IPS-NIHi7 (cell line): ENCODE data around the gene SNCG.
"Not testable (repeated sequence)": the region's sequence is repeated elsewhere in the genome, so short reads cannot be mapped to it uniquely, and the experiment has no call there.

Experiments used
- DNase-seq: peaks from one replicate; pipeline ENCODE4 v3.0.0; 2012; ENCODE audit warnings: mixed read lengths; ENCODE audit errors: extremely low spot score

Gene SNCG

GRCh38 chr10:86958116-86958900 lies at the start of gene SNCG:
Gene SNCG (plus strand): TSS chr10:86958599. CDS start chr10:86958698, 99 bp downstream.
- DNase-seq: no peak

- DNase-seq: no peak
Measured at GRCh38 chr10:86914734-86915133, 43.7 kb upstream of the SNCG start.

GRCh38 chr10:86918022-86918471 lies 40.4 kb upstream of the SNCG start:
- no peak for DNase-seq

DNA sequence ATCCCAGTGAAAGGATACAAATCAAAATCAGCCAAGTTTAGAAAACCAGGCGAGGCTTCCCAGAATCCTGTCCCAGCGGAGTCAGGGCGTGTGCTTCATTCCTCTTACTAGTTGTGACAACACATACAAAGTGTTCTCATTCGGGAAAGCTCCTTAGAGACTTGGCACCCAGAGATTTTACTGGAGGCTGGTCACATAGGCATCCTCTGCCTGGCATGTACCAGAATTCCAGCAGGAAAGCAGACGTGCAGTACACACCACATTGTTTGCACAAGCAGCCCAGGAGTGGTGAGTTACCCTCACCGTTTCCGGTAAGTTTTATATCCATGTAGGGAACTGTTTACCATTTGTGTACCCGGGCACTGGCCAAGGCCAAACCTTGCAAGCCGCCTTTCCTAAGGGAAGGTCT lies 35.8 kb upstream of the SNCG start:
- no peak for DNase-seq

DNA sequence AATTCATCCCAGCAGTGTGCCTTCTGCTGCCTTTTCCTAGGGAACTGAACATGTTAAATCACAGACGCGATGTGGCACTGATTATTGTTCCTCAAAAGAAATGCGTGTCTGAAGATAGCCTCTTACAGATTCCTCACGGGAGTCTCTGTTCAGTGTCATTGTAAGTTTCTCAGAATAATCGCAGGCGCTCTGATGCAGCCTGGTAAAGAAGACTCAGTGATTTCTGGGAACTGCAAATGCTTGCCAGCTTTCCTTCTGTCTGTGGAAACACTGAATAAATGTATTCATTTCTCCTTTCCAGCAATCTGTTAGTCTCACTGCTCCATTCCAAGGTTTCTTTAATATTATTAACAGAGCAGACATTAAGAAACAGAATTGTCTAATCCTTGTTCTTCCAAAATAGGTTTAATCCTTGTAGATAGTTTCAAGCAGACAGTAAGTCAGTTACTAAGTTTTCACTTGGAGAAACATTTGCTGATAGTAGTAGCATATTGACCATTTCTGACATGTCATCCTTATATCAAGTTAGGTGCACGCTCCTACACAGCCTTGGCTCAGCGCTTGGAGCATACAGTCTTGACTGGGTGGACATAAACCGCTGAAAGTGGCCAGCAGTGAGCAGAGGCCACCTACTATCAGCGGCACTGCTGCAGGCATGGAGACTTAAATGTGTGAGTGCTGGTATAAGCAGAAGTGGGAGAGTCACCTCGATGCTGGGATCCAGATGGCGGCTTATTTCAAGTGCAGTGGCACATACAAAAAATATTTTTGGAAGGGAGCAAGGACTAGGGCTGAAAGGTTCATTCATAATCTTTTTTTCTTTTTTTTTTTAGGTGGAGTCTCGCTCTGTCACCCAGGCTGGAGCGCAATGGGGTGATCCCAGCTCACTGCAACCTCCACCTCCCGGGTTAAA lies 28.7 kb upstream of the SNCG start:
- no peak for DNase-seq

- DNase-seq: no peak
Measured at GRCh38 chr10:86931872-86932271, 26.5 kb upstream of the SNCG start.

DNA sequence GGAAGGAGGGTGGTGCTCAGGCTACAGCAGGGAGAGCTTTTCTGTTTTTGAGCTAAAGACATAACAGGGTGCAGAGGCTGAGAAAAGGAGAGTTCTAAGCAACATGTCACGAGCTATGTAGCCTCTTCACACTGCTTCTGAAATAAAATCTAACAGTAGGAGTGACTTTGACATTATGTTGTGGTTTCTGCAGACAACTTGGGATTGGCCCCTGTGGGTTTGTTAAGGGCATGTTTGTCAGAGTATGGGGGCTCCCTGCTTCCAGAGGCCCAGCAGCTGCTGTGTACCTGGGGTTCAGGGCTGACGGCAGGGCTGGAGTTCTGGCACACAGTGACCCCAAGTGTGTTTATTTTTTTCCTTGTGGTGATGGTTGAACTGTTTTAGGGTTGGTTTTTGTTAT lies 25.7 kb upstream of the SNCG start:
- DNase-seq: peak; percentile 8

- peak; percentile 13 for DNase-seq
Measured at GRCh38 chr10:86934162-86934711, 24.2 kb upstream of the SNCG start.

DNA sequence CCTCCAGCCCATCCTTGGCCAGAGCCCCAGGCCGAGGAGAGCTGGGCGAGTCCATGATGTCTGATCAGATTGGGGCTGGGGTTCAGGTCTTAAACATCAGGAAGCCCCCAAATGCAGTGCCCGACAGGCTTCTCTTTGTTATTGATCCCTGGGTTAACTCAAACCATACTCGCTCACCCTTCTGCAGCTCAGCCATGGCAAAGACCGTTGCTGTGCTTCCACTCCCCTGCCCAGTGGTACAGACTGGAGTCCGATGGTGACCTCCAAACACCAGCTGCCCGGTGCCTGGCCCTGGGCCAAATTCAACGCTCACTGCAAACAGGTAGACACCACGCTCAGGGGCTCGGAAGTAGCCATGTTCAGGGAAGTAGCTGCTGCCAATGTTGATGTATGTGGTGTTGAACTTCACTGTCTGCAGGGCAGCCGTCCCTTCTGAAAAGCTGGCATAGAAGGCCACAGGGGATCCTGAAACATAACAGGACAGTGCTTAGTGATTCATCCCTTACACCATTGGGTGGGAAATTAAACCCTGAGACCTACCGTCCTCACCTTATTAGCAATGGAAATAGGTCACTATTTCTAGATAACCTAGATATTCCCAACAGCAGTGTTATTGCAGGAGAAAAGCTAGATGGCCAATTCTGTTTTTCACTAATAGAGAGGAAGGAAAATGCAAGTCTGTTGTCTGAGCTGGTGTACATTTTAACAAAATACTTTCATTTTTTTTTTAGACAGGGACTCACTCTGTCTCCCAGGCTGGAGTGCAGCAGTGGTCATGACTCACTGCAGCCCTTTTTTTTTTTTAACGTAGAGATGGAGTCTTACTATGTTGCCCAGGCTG lies 21.5 kb upstream of the SNCG start:
- peak; percentile 8 for DNase-seq

- DNase-seq: peak; percentile 5
Measured at GRCh38 chr10:86937502-86938154, 20.8 kb upstream of the SNCG start.

DNA sequence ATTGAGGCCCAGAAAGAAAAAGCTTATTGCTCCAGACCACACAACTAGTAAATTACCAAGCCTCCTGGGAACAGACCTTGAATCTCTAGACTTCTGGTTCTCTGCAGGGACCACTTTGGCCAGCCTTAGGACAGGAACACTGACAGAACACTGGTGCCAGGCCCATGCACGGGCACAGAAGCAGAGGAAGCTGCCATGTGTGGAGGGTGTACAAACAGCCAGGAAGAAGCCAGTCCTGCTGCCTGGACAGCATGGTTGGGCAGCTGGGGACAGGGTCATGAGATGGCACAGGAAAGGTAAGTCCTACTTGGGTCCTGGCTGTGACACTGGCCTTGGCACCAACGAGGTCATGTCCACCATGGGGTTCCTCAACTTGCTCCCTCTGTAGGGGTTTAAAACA lies 20.1 kb upstream of the SNCG start:
- peak; percentile 5 for DNase-seq

GRCh38 chr10:86940076-86940475 lies 18.3 kb upstream of the SNCG start:
- not testable (repeated sequence) for DNase-seq

DNA sequence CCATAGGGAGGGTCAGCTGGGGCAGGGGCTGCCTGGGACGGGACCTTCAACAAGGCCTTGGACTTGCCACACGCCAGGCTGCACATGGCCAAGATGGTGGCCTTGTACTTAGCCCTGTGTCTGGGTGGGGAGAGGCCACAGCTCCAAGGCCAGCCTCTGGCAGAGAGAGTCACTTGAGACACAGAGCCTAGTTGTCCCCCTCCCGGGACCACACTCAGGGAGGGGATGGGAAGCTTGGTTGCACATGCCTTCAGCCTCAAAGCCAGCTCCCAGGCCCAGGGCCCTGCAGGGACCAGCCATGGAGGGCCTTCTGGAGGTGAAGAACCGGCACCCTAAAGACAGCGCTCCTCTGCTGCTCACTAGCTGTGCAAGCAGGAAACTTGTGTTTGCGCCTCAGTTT lies 17.7 kb upstream of the SNCG start:
- no peak for DNase-seq

DNA sequence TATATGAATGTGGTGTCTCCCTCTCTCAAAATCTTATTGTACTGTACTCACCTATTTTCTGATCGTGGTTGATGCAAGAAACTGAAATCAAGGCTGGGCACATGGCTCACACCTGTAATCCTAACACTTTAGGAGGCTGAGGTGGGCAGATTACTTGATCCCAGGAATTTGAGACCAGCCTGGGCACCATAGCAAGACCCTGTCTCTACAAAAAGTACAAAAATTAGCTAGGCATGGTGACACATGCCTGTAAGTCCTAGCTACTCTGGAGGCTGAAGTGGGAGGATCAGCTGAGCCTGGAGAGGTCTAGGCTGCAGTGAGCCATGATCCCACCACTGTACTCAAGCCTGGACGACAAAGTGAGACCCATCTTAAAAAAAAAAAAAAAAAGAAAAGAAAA lies 17.0 kb upstream of the SNCG start:
- DNase-seq: no peak

DNA sequence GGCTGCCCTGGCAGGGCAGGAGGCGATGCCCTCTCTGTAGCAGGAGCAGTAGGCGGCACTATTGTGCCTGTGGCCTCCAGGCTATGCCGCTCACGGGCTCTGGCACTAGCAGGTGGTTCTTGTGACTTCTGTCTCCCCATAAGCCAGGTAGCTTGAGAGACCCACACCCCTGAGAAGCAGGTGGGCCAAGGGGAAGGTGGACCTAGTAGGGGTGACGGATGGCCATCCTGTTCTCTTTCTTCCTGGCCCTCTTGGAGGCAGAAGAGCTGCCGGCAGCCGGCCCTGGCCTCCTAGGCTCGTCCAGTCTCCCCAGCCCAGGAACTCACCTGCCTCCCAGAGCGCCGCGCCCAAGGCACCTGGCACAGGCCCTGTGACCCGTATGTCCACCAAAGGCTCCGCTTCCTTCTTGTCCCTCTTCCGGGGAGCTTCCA lies 16.4 kb upstream of the SNCG start:
- peak; percentile 1 for DNase-seq

- peak; percentile 5 for DNase-seq
Measured at GRCh38 chr10:86942441-86943315, 15.7 kb upstream of the SNCG start.

DNA sequence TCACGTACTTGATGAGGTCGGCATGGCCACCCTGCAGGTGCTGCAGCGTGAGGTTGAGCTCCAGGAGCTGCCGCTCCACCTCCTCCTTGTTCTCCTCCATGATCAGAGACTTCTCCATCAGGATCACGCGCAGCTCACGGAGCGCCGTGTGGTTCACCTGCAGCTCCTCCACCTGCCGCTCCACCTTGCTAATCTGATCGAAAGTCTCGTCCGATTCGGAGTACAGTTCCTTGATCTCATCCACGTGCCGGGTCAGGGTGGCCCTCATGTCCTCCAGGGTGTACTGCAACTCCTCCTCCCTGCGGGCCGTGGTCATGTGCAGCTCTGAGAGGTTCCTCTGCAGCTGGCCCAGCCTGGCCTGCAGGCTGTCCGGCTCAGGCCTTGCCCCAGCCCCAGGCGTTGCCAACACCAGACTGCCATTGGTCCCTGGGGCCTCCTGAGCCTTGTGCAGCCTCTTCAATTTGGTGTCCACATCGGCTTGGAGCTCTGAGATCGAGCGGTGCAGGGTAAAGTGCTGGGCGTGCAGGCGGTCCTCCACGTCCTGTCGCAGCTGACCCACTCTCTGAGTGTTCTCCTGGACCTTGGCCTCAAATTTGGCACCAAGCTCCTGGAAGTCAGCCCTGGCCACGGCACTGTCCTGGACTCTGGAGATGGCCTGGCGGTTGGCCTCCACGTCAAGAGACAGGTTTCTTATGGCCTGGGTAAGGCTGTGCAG lies 14.9 kb upstream of the SNCG start:
- peak; percentile 3 for DNase-seq

DNA sequence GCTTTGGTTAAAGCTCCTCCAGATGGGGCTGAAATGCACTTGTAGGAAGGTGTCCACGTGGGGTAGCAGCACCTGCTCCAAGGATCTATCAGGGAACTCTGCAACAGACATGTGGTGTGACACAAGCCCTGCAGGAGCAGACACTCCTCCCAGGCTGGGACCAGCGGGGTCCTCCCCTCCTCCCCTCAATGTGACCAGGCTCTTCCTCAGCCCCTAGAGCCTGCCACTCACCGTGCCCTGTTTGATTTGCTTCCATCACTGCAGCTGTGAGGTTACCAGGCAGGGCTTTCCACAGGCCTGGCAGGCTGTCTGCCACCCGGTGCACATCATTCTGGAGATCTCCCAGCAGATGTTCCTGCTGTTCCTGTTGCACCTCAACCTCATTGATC lies 14.4 kb upstream of the SNCG start:
- no peak for DNase-seq

- peak; percentile 3 for DNase-seq
Measured at GRCh38 chr10:86944471-86944870, 13.9 kb upstream of the SNCG start.
